Neural cell (in vitro differentiated cells): ENCODE results near the gene HABP4. TPM values are rescaled to one million over a fixed set of nuclear protein-coding genes. Genes with fewer than 3 reads are reported as not detected.

ENCODE experiments used
- H2AFZ ChIP-seq: fragments of 200-600, 300-800 bp; sonication (generic), shearing (Covaris generic); 2 replicates; pipeline ENCODE4 v1.6.0; 2014; ENCODE audit warnings: low read depth, mild to moderate bottlenecking, antibody characterized with exemption, low read length, moderate library complexity
- H3F3A ChIP-seq: fragments of 200-600 bp; shearing (Covaris generic); 2 replicates; pipeline ENCODE4 v1.6.1; 2016; ENCODE audit warnings: mild to moderate bottlenecking, moderate library complexity, mixed read lengths, antibody characterized with exemption, low read length; ENCODE audit not compliant: insufficient read depth, poor library complexity, severe bottlenecking
- H3K27ac ChIP-seq: fragments of 200-600, 300-800 bp; sonication (generic), shearing (Covaris generic); 2 replicates; pipeline ENCODE4 v1.5.1; 2014; ENCODE audit warnings: mild to moderate bottlenecking, low read length, moderate library complexity
- H3K27me3 ChIP-seq: fragments of 300-800, 200-600 bp; sonication (generic), shearing (Covaris generic); 2 replicates; pipeline ENCODE4 v1.6.0; 2014; ENCODE audit warnings: mild to moderate bottlenecking, low read depth, low read length, moderate library complexity; ENCODE audit not compliant: insufficient read depth
- H3K36me3 ChIP-seq: fragments of 300-800, 200-600 bp; sonication (generic), shearing (Covaris generic); 2 replicates; pipeline ENCODE4 v1.5.1; 2014; ENCODE audit warnings: mild to moderate bottlenecking, antibody characterized with exemption, low read length, moderate library complexity; ENCODE audit not compliant: insufficient read depth
- H3K4me2 ChIP-seq: fragments of 300-800, 200-600 bp; sonication (generic), shearing (Covaris generic); 2 replicates; pipeline ENCODE4 v1.6.0; 2014; ENCODE audit warnings: mild to moderate bottlenecking, low read length
- H3K4me3 ChIP-seq: fragments of 300-800, 200-600 bp; sonication (generic), shearing (Covaris generic); 2 replicates; pipeline ENCODE4 v1.5.1; 2014; ENCODE audit warnings: mild to moderate bottlenecking, low read length, moderate library complexity
- H3K79me2 ChIP-seq: fragments of 200-600 bp; shearing (Covaris generic); replicated peaks from 2 replicates; pipeline ENCODE4 v1.6.0; 2014; ENCODE audit warnings: mild to moderate bottlenecking, low read length, moderate library complexity; ENCODE audit not compliant: insufficient read depth
- H3K9ac ChIP-seq: fragments of 300-800, 200-600 bp; sonication (generic), shearing (Covaris generic); 2 replicates; pipeline ENCODE4 v1.6.1; 2016; ENCODE audit warnings: mild to moderate bottlenecking, low read length, mixed read lengths
- H3K9me2 ChIP-seq: fragments of 200-600 bp; shearing (Covaris generic); 2 replicates; pipeline ENCODE4 v1.6.1; 2016; ENCODE audit warnings: mild to moderate bottlenecking, low read length, mixed read lengths; ENCODE audit not compliant: insufficient read depth
- H3K9me3 ChIP-seq: fragments of 200-600, 300-800 bp; sonication (generic), shearing (Covaris generic); 2 replicates; pipeline ENCODE4 v1.6.1; 2016; ENCODE audit warnings: mild to moderate bottlenecking, mixed run types, low read length, moderate library complexity, mixed read lengths
- H4K20me1 ChIP-seq: fragments of 200-600 bp; shearing (Covaris generic); 2 replicates; pipeline ENCODE4 v1.6.1; 2016; ENCODE audit warnings: mild to moderate bottlenecking, mixed run types; ENCODE audit not compliant: insufficient read depth
- EP300 ChIP-seq: fragments of 450-650 bp; conservative IDR thresholded peaks from 2 replicates; pipeline ENCODE4 v1.6.1; 2014; ENCODE audit warnings: antibody characterized with exemption, mild to moderate bottlenecking, moderate library complexity; ENCODE audit not compliant: poor library complexity, severe bottlenecking
- EZH2 ChIP-seq: fragments of 200-600, 300-800 bp; shearing (Covaris generic), sonication (generic); IDR thresholded peaks from 2 replicates; pipeline ENCODE4 v1.6.1; 2014; ENCODE audit warnings: antibody characterized with exemption, low read length, borderline replicate concordance, mild to moderate bottlenecking; ENCODE audit not compliant: insufficient read depth, poor library complexity, severe bottlenecking
- MXI1 ChIP-seq: fragments of 450-650 bp; conservative IDR thresholded peaks from 2 replicates; pipeline ENCODE4 v1.6.1; 2014; ENCODE audit warnings: antibody characterized with exemption, mild to moderate bottlenecking; ENCODE audit not compliant: poor library complexity, severe bottlenecking
- POLR2AphosphoS5 ChIP-seq: IDR thresholded peaks from 2 replicates; pipeline ENCODE4 v1.6.1; 2012
- RAD21 ChIP-seq: fragments of 450-650 bp; conservative IDR thresholded peaks from 2 replicates; pipeline ENCODE4 v1.6.1; 2014; ENCODE audit warnings: antibody characterized with exemption, mild to moderate bottlenecking, moderate library complexity
- REST ChIP-seq: IDR thresholded peaks from 2 replicates; pipeline ENCODE4 v1.6.1; 2012; ENCODE audit warnings: borderline replicate concordance
- SMC3 ChIP-seq: fragments of 450-650 bp; conservative IDR thresholded peaks from 2 replicates; pipeline ENCODE4 v1.6.1; 2014; ENCODE audit warnings: antibody characterized with exemption, mild to moderate bottlenecking, moderate library complexity; ENCODE audit not compliant: poor library complexity
- TAF1 ChIP-seq: IDR thresholded peaks from 2 replicates; pipeline ENCODE4 v1.6.1; 2012; ENCODE audit warnings: low read depth
- polyA plus RNA-seq: library from polyadenylated mRNA; depleted of rRNA; stranded (reverse); fragments of >200 nt; gene quantifications from 2 replicates; pipeline ENCODE4 v1.2.3, GENCODE V29; 2014
- TF ChIP-seq, protein P1 (sequence below): fragments of 450-650 bp; IDR thresholded peaks from 2 replicates; pipeline ENCODE4 v1.5.1; 2014; ENCODE audit warnings: antibody characterized with exemption, mild to moderate bottlenecking, moderate library complexity; ENCODE audit not compliant: poor library complexity, severe bottlenecking

The HABP4 gene
- polyA plus RNA-seq, 1 donor from 2014 or later = 14.7 TPM

DNA sequence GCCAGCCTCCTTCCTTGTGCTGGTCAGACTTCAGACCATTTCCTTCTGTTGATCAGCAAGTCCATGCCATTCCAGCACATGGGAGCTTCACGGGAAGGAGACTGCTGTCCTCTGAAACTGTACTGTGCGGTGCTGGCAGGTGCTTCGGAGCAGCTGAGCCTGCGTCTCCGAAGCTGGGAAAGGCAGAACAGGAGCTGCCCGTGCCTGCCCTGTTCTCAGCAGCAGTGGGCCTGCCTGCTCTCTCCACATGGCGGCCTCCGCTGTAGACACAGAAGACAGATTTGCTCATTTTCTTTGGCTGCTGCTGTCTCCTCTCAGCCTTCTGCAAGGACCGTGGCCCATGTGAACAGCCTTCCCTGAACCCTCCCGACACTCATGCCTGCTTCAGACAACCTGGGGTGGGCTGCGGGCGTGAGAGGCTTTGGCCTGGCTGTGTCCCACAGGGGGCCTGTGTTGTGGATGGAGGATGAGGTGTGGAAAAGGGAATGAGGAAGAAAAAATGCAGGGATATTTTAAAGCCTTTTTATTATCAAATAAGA, 43.1 kb downstream of the HABP4 start:
- Histone ChIP-seq H3K36me3 (peaks cover 5% of the 10 kb centered on the region), H4K20me1 (no peaks in the 10 kb centered on the region), H3K4me3 (no peak overlapping the region), H3K9ac (no peak overlapping the region), H3K9me2 (no peaks in the 10 kb centered on the region), H3K4me2 (no peak overlapping the region), H2AFZ (no peak overlapping the region), H3K9me3 (no peaks in the 10 kb centered on the region), H3K27me3 (no peaks in the 10 kb centered on the region), H3K27ac (no peak overlapping the region), H3K79me2 (no peaks in the 10 kb centered on the region), H3F3A (no peaks in the 10 kb centered on the region)
- TF ChIP-seq MXI1 (no peak), EP300 (no peak), TAF1 (no peak), POLR2AphosphoS5 (no peak), SMC3 (no peak), RAD21 (no peak)
- TF ChIP-seq, protein P1, sequence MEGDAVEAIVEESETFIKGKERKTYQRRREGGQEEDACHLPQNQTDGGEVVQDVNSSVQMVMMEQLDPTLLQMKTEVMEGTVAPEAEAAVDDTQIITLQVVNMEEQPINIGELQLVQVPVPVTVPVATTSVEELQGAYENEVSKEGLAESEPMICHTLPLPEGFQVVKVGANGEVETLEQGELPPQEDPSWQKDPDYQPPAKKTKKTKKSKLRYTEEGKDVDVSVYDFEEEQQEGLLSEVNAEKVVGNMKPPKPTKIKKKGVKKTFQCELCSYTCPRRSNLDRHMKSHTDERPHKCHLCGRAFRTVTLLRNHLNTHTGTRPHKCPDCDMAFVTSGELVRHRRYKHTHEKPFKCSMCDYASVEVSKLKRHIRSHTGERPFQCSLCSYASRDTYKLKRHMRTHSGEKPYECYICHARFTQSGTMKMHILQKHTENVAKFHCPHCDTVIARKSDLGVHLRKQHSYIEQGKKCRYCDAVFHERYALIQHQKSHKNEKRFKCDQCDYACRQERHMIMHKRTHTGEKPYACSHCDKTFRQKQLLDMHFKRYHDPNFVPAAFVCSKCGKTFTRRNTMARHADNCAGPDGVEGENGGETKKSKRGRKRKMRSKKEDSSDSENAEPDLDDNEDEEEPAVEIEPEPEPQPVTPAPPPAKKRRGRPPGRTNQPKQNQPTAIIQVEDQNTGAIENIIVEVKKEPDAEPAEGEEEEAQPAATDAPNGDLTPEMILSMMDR = no peak

GRCh38 chr9:96493757-96494156, 43.8 kb downstream of the HABP4 start:
- no peak overlapping the region for H3K4me3 ChIP-seq
- H3K36me3 ChIP-seq = no peaks in the 10 kb centered on the region
- no peaks in the 10 kb centered on the region for H3K9me2 ChIP-seq
- H3K27me3 ChIP-seq = no peaks in the 10 kb centered on the region
- no peak overlapping the region for H3K27ac ChIP-seq
- no peak overlapping the region for H3K9ac ChIP-seq
- no peak overlapping the region for H2AFZ ChIP-seq
- H3F3A ChIP-seq = no peaks in the 10 kb centered on the region
- no peaks in the 10 kb centered on the region for H3K79me2 ChIP-seq
- TF ChIP-seq EZH2 (no peak), SMC3 (no peak), MXI1 (no peak), REST (no peak), POLR2AphosphoS5 (no peak), RAD21 (no peak)
- TF ChIP-seq, protein P1 = no peak
- no peaks in the 10 kb centered on the region for H3K9me3 ChIP-seq
- H4K20me1 ChIP-seq = no peaks in the 10 kb centered on the region
- no peak overlapping the region for H3K4me2 ChIP-seq
